ENCODE results near the gene CA14.
"Not testable (repeated sequence)": the region's sequence is repeated elsewhere in the genome, so short reads cannot be mapped to it uniquely, and the experiment has no call there.

CA14 gene

DNA sequence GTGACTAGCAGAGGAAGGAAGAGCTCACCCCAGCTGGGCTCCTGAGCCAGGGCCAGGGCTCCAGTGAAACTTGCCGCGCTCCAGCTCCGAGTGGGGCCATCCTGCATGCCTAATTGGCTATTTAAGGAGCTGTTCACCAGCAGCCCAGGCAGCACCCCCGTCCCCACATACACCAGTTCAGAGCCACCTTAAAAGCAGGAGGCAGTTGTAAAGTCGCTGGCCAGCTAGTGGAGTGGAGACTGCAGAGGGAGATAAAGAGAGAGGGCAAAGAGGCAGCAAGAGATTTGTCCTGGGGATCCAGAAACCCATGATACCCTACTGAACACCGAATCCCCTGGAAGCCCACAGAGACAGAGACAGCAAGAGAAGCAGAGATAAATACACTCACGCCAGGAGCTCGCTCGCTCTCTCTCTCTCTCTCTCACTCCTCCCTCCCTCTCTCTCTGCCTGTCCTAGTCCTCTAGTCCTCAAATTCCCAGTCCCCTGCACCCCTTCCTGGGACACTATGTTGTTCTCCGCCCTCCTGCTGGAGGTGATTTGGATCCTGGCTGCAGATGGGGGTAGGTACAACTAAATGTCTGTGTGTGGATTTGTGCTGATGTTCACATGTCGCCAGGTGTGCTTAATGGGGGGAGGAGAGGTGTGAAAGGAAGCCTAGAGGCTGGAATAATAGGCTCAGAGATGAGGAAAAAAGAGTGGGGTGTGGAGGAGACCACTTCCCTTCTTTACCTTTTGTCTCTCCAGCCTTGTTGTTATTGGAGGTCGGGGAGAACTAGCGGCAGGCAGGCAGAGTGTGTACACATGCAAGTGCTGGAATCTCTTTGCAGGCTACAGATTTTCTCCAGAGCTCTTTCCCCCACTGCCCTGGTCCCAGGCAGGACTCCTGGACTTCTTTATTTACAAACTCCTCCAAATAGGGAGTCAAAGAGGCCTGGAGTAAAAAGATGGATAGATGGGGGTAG is at the start of gene CA14:
TSS of gene CA14 (plus strand) at position 151 of the 962 bp plus-strand sequence. CDS start at position 506, 355 bp downstream.
- no peak for DNase-seq (ENCODE audit: extremely low read depth in 1 of 2, low read depth in 1 of 2)

DNA sequence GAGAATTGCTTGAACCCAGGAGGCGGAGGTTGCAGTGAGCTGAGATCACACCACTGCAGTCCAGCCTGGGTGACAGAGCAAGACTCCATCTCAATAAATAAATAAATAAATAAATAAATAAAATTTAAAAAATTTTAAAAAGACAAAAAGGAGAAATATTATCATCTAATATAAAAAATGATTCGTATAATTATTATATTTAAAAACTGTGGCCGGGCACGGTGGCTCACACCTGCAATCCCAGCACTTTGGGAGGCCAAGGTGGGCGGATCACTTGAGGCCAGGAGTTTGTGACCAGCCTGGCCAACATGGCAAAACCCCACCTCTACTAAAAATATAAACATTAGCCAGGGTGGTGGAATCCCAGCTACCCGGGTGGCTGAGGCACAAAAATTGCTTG is 49.1 kb upstream of the CA14 start:
- DNase-seq (ENCODE audit: extremely low read depth in 1 of 2, low read depth in 1 of 2) = not testable (repeated sequence)

DNA sequence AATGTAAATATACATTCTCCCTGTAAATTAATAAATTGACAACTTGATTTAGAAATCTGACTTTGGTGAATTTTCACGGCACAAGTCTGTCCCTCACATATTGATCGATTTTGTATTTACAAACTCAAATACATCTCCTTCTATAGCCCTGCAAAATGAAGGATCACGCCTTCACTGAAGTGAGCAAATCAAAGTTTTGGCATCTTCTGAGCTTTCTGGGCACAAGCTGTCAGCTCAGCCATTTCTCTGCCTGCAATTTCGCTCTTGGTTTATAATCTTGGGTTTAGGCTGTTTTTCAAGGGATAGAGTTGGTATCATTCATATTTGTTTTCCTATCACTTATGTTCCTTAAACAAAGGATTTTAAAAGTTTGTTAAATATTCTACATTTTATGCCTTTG is 47.5 kb upstream of the CA14 start:
- DNase-seq (ENCODE audit: extremely low read depth in 1 of 2, low read depth in 1 of 2) = no peak

DNA sequence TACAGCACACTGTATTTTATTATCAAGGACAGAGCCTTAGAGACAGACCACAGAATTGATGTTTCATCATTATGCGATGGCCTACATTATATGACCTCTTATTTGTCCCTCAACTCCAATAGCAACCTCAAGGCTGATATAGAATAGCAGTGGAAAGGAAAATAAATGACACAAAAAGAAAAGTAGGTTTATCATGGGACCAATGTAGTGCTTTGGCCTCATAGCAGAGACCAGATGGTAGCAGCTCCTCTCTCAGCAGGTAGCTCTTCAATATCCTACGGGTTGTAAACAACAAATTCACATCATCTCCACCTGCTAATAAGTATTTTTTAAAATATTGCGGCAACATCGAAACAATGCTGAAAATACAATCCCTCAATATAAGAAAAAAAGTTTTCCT is 46.9 kb upstream of the CA14 start:
- no peak for DNase-seq (ENCODE audit: extremely low read depth in 1 of 2, low read depth in 1 of 2)

DNA sequence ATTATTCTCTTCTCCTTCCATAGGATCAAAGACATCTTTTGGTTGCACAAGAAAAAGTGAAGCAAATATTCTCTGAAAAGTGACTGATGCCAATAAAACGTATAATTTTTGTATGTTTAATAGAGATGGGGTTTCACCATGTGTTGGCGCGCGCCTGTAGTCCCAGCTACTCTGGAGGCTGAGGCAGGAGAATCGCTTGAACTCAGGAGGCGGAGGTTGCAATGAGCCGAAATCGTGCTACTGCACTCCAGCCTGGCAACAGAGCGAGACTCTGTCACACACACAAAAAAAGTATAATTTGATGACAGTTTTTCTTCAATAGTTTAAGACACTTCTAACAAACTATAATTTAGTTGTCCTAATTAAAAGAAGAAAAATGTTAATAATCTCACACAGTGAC is 45.5 kb upstream of the CA14 start:
- DNase-seq (ENCODE audit: extremely low read depth in 1 of 2, low read depth in 1 of 2) = no peak

DNA sequence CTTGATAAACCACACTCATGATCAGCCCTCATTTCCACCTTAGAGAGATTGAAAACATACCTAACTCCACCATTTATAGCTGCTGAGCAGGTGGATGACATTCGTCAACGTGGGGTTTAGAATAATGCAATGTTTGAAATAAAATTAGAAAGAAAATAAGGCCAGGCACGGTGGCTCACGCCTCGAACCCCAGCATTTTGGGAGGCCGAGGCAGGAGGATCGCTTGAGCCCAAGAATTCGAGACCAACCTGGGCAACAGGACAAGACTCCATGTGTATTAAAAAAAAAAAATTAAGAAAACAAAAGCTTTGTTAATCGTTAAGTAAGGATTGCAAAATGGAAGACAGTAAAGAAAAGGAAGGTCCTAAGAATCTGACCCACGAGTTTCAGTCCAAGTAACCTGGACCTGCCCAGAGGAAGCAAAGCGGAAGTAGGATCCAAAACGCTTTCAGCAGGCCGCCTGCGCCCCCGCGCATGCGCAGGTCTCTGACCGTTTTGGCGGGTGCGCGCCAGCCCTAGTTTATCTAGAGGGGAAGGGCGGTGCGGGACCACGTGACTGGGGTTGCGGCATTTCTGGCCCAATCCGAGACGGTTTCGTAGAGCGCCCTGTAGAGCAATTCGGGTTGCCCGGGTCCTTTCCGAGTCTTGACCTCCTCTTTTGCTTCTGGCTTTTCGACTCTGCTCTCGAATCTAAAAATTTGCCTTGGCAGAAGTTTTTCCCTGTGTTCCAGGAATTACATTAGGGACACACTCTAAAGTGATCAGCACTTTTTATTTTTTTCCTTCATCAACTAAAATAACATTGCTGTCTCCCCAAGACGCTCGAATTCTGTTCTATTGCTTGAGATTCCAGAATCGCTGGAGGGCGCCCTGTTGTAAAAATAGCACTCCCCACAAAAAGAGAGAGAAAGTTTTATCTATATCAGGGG is 44.1 kb upstream of the CA14 start:
- DNase-seq (ENCODE audit: extremely low read depth in 1 of 2, low read depth in 1 of 2) = peak; percentile 80 to 92

DNA sequence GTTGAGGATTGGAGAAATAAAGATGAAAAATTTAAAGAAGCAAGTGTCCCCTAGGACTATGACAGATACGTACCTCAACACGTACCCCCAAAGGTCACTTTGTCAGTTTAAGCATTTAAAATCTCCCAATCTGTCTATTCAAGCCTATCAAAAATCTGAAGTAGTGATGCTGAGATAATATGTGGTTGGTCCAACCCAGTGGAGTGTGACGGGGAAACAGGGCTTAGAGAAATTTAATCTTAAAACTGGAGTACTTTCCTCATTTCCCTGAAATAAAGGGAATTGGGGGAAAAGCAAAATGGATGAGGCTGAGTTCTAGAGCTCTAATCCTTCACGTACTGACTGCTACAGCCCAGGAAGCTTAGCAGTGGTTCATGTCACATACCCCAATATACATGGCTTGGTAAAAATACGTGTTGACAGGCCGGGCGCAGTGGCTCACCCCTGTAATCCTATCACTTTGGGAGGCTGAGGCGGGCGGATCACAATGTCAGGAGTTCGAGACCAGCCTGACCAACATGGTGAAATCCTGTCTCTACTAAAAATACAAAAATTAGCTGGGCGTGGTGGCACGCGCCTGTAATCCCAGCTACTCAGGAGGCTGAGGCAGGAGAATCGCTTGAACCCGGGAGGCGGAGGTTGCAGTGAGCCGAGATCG is 43.3 kb upstream of the CA14 start:
- DNase-seq (ENCODE audit: extremely low read depth in 1 of 2, low read depth in 1 of 2) = not testable (repeated sequence)

DNA sequence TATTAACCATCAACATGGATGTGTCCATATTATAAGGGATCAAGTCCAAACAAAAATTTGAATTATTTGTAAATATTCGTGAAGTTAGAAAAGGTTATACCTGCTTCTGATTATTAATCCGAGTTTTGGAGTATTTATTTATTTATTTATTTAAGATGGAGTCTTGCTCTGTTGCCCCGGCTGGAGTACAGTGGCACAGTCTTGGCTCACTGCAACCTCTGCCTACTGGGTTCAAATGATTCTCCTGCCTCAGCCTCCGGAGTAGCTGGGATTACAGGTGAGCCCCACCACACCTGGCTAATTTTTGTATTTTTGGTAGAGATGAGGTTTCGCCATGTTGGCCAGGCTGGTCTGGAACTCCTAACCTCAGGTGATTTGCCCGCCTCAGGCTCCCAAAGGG is 41.7 kb upstream of the CA14 start:
- DNase-seq (ENCODE audit: extremely low read depth in 1 of 2, low read depth in 1 of 2) = not testable (repeated sequence)

DNA sequence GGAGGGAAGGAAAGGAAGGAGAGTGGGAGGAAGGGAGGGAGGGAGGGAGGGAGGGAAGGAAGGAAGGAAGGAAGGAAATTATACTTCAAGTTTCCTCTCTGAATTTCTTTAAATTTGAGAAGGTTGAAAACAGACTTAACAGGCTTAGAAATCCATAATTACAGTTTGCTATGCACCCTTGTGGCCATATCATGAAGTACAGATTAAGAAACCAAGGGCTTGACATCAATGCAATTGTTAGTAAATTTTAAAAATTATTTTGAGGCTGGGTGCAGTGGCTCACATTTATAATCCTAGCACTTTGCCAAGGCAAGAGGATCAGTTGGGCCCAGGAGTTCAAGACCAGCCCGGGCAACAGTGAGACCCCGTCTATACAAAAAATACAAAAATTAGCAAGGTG is 36.0 kb upstream of the CA14 start:
- DNase-seq (ENCODE audit: extremely low read depth in 1 of 2, low read depth in 1 of 2) = no peak

DNA sequence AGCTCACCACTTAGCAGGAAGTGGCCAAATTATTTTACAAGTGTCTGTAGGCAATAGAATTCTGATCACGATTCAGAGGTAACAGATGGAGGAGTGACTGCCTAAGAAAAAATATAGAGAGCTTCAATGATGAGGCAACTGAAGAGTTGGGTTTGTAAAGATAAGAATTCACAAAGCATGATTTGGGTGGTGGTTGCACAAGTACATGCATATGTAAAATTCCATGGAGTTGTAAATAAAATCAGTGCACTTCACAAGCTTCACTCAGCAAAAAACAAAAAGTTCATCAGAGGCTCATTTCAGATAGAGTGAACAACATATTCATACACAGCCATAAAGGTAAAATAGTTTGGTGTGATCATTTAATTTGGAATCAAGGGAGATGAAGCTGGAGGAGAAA is 32.6 kb upstream of the CA14 start:
- DNase-seq (ENCODE audit: extremely low read depth in 1 of 2, low read depth in 1 of 2) = no peak

DNA sequence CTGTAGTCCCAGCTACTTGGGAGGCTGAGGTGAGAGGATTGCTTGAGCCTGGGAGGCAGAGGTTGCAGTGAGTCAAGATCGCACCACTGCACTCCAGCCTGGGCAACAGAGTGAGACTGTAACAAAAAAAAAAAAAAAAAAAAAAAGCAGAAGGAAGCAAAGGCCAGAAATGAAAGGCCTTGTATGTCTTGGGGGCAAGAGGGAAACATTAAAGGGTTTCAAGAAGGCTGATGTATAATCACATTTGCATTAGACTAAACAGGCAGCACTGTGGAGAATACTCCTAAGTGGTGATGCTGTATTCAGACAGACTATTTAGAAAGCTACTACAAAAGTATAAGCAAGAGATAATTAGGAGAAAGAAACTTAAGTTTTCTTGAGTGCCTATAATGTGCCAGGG is 32.0 kb upstream of the CA14 start:
- DNase-seq (ENCODE audit: extremely low read depth in 1 of 2, low read depth in 1 of 2) = no peak

DNA sequence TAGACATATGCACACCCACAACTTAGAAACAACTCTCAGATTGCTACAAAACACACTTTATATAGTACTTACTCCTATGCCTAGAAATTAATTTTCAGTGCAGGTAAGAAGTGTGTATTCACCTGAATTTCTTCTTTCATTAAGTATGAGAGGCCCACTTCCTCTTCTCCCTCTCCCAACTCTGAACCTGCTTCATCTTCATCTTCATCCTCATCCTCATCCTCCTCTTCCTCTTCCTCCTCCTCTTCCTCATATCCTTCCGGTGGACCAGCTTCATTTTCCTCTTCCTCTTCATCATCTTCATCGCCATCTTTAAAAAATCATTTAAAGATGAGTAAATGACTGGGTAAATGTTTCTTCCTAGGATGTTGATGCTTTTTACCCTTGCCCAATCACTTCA is 31.1 kb upstream of the CA14 start:
- DNase-seq (ENCODE audit: extremely low read depth in 1 of 2, low read depth in 1 of 2) = no peak

DNA sequence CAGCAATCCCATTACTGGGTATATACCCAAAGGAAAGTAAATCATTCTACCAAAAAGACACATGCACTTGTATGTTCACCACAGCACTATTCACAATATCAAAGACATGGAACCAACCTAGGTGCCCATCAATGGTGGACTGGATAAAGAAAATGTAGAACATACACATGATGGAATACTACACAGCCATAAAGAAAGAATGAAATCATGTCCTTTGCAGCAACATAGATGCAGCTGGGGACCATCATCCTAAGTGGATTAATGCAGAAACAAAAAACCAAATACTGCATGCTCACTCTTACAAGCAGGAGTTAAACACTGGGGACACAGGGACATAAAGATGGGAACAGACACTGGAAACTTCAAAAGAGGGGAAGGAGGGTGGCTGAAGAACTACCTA is 30.3 kb upstream of the CA14 start:
- DNase-seq (ENCODE audit: extremely low read depth in 1 of 2, low read depth in 1 of 2) = no peak

DNA sequence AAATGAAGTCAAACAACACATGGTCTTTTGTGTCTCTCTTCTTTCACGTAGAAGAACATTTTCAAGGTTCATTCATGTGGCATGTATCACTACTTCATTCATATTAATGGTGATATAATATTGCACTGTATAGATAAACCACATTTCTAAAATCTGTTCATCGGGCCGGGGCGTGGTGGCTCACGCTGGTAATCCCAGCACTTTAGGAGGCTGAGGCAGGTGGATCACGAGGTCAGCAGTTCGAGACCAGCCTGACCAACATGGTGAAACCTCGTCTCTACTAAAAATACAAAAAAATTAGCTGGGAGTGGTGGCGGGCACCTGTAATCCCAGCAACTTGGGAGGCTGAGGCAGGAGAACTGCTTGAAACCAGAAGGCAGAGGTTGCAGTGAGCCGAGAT is 29.3 kb upstream of the CA14 start:
- not testable (repeated sequence) for DNase-seq (ENCODE audit: extremely low read depth in 1 of 2, low read depth in 1 of 2)

DNA sequence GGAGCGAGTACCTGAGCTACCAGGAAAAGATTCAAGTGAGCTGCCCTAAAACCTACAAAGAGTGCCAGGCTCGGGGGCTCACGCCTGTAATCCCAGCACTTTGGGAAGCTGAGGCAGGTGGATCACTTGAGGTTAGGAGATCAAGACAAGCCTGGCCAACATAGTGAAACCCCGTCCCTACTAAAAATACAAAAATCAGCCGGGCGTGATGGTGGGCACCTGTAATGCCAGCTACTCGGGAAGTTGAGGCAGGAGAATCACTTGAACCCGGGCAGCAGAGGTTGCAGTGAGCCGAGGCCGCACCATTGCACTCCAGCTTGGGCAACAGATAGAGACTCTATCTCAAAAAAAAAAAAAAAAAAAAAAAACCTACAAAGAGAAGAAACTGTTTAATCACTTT is 24.7 kb upstream of the CA14 start:
- DNase-seq (ENCODE audit: extremely low read depth in 1 of 2, low read depth in 1 of 2) = not testable (repeated sequence)

DNA sequence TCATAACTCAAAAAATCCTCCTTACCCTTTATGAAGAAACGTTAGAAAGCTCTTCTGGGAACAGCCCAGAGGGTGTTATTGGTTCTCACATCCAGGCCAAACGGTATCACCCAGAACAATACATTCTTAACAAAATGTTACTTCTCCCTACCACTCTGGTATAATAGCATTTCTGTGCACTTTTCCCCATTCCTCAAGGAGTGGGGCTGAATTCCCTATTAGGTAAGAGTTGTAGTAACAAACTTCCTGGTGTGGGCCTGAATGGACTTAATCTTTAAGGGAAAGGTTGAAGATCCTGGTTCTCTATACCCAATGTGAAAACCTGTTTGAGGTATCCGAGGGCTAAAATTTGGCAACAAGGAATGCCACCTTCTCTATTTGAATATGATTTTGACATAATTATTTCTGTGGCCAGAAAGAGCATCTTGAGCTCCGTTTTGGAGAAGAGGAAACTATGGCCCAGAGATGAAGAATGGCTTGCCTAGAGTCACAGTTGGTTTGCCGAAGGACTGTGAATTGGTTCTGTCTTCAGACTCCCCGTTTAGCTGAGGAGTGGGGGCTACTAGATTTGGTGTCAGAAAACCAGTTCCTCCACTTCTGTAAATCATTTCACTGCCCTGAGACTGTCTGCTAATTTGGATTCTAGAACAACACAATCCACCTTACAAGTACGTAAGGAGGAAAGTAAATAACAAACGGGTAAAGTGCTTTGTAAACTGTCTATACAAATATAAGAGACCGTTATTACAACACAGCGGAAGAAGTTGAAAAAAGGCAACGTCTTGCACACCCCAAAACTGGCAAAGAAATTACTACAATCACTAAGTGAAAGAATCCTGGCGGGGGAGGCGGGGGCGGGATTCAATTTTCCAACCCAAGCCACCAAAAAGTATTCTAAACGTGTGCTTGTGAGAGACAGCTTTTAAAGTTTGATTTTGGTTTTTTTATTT is 23.9 kb upstream of the CA14 start:
- no peak for DNase-seq (ENCODE audit: extremely low read depth in 1 of 2, low read depth in 1 of 2)

DNA sequence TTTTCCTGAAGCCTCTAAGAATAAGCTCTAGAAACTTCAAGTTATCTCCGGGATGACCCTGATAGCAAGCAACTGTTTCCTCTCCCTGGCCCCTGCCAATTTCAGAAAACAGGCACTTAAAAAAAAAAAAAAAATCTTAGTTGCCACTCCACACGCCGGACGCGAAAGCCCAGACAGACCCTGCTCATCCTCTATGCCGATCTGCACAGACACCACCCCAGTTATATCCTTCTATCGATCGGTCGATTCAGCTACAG is 23.3 kb upstream of the CA14 start:
- DNase-seq (ENCODE audit: extremely low read depth in 1 of 2, low read depth in 1 of 2) = no peak

DNA sequence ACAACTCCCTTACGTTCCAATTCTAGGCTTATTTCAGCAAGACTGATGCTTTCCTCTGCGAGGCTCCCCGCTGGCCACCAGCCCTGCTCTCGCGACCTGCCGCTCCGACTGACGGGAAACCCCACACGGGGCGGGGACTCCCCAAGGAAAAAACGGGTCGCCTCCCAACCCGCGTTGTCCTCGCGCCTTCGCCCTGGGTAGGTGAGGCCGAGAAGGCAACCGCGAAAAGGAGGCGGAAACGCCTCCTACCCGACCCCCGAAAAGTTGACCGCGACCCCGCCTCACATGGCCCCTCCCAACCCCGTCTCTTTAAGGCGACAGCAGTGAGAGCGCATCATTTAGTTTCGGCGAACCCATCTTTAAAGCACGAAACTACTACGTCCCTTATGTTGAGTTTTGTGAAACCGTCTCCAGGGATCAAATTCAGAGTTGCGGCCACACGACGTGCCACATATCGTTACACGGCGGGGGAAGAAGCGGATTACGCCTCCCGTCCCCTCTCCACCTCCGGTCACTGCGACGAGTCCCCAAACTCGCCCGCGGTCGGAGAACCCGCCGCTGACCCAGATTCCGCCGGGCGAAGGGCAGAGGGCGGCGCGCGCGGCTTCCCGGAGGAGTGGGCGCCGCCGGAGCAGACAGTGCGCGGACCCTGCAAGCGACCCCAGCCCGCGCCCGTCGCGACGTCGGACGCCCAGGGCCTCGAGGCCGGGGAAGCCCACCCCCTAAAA is 22.8 kb upstream of the CA14 start:
- DNase-seq (ENCODE audit: extremely low read depth in 1 of 2, low read depth in 1 of 2) = peak; percentile 87 to 93

DNA sequence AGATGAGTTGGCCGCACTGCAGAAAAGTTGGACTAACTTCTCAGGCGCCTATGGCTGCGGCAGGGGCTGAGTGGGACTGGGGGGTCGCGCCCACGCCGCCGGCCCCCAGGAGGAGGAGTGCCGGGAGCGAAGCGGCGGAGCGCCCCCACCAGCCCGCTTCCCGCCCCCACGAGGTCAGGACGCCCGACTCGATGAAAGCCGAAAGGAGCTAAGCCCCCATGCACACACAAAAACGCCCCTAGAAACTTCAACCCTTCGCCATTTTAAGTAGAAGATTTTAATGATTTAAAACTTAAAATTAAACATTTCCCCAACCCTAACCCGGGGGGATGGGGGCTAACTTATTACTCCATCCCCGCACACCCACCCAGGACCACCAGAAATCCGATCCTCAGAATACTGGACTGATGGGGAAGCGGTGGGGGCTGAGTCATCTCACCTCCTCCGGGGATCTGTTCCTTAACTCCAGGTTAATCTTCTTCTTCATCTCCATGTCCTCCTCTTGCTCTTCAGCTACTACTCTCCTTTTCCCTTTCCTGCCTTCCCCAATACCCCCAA is 22.2 kb upstream of the CA14 start:
- DNase-seq (ENCODE audit: extremely low read depth in 1 of 2, low read depth in 1 of 2) = no peak

Measured in stimulated activated CD8-positive, alpha-beta memory T cell treated with anti-CD3 and anti-CD28 coated beads, Interleukin-7, amount 100 ng/mL, for 48 hours (primary cell).